SU-DHL-6 (cell line): ENCODE data around the gene SDC3.

Experiments used
- EZH2phosphoT487 ChIP-seq: fragments of 200-600 bp; sonication (generic), shearing (Covaris generic); conservative IDR thresholded peaks from 2 replicates; pipeline ENCODE4 v1.6.1; 2018; ENCODE audit warnings: mild to moderate bottlenecking, antibody characterized with exemption, low read length, moderate library complexity, mixed read lengths
- TF ChIP-seq, protein P1 (sequence below): fragments of 200-600 bp; sonication (generic); IDR thresholded peaks from one replicate; pipeline ENCODE4 v1.5.1; 2017; ENCODE audit warnings: antibody characterized with exemption, mild to moderate bottlenecking, low read length, moderate library complexity; ENCODE audit not compliant: insufficient read depth, poor library complexity, severe bottlenecking

DNA sequence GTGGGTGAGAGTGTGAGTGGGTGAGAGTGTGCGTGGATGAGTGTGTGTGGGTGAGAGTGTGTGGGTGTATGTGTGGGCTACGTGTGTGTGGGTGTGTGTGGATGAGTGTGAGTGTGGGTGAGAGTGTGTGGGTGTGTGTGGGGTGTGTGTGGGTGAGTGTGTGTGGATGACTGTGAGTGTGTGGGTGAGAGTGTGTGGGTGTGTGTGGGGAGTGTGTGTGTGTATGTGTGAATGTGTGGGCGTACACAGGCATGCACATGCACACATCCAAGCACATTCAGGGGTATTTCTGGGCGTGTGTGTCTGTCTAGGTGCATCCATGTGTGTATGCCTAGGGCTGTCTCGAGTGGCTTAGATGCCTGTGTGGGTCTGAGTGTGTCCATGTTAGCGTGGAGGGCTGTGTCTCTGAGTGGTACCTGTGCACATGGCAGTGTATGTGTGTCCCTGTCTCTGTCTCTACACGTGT, 14.0 kb downstream of the SDC3 start:
- TF ChIP-seq, protein P1, sequence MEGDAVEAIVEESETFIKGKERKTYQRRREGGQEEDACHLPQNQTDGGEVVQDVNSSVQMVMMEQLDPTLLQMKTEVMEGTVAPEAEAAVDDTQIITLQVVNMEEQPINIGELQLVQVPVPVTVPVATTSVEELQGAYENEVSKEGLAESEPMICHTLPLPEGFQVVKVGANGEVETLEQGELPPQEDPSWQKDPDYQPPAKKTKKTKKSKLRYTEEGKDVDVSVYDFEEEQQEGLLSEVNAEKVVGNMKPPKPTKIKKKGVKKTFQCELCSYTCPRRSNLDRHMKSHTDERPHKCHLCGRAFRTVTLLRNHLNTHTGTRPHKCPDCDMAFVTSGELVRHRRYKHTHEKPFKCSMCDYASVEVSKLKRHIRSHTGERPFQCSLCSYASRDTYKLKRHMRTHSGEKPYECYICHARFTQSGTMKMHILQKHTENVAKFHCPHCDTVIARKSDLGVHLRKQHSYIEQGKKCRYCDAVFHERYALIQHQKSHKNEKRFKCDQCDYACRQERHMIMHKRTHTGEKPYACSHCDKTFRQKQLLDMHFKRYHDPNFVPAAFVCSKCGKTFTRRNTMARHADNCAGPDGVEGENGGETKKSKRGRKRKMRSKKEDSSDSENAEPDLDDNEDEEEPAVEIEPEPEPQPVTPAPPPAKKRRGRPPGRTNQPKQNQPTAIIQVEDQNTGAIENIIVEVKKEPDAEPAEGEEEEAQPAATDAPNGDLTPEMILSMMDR = no peak
- TF ChIP-seq EZH2phosphoT487 = no peak
